Neural crest cell (in vitro differentiated cells): ENCODE data around the gene MC1R. TPM values are rescaled to one million over a fixed set of nuclear protein-coding genes. Genes with fewer than 3 reads are reported as not detected.

Experiments used
- DNase-seq: peaks from one replicate; pipeline ENCODE4 v3.0.0; 2021; ENCODE audit warnings: low read depth, mixed read lengths, low spot score
- H3K27ac Mint-ChIP-seq: one replicate; pipeline ENCODE4 v1.8.0; 2021; ENCODE audit warnings: mild to moderate bottlenecking, mixed read lengths; ENCODE audit not compliant: unreplicated experiment
- H3K27me3 Mint-ChIP-seq: 2 replicates; pipeline ENCODE4 v1.8.0; 2021; ENCODE audit warnings: low read depth, mild to moderate bottlenecking, mixed read lengths
- H3K36me3 Mint-ChIP-seq: 2 replicates; pipeline ENCODE4 v1.8.0; 2021; ENCODE audit warnings: low read depth, mild to moderate bottlenecking, mixed read lengths
- H3K4me1 Mint-ChIP-seq: 2 replicates; pipeline ENCODE4 v1.8.0; 2021; ENCODE audit warnings: mixed read lengths
- H3K4me3 Mint-ChIP-seq: one replicate; pipeline ENCODE4 v1.8.0; 2021; ENCODE audit warnings: mild to moderate bottlenecking, mixed read lengths
- H3K9me3 Mint-ChIP-seq: 2 replicates; pipeline ENCODE4 v1.8.0; 2021; ENCODE audit warnings: mixed read lengths
- CTCF ChIP-seq: fragments of 200-600 bp; sonication (generic); conservative IDR thresholded peaks from 2 replicates; pipeline ENCODE4 v1.5.0; 2021; ENCODE audit warnings: antibody characterized with exemption, mild to moderate bottlenecking
- total RNA-seq: library from RNA; stranded (reverse); gene quantifications from 2 replicates; pipeline ENCODE4 v1.2.1, GENCODE V29; 2021

The MC1R gene
- total RNA-seq, 1 donor from 2014 or later = 8.3 TPM

- H3K27ac Mint-ChIP-seq = peak overlapping the region; percentile 62
- H3K4me3 Mint-ChIP-seq = no peak overlapping the region
- peaks cover 22% of the 10 kb centered on the region for H3K36me3 Mint-ChIP-seq
These were observed 13.0 kb upstream of the MC1R start for GRCh38 chr16:89905511-89906139.

GRCh38 chr16:89906140-89907025 lies 12.3 kb upstream of the MC1R start:
- Mint-ChIP-seq H3K4me3 (no peak overlapping the region), H3K4me1 (no peaks in the 10 kb centered on the region), H3K9me3 (no peaks in the 10 kb centered on the region), H3K27me3 (no peaks in the 10 kb centered on the region), H3K36me3 (peaks cover 25% of the 10 kb centered on the region), H3K27ac (no peak overlapping the region)
- TF ChIP-seq CTCF = no peak
- no peak for DNase-seq

More at GRCh38 chr16:89905511-89906139, 13.0 kb upstream of the MC1R start:
- no peak for DNase-seq
- Mint-ChIP-seq H3K27me3 (no peaks in the 10 kb centered on the region), H3K4me1 (no peaks in the 10 kb centered on the region), H3K9me3 (no peaks in the 10 kb centered on the region)
- no peak for TF ChIP-seq CTCF

- no peak for DNase-seq
- Mint-ChIP-seq H3K36me3 (peaks cover 25% of the 10 kb centered on the region), H3K9me3 (no peaks in the 10 kb centered on the region), H3K4me1 (no peaks in the 10 kb centered on the region), H3K27me3 (no peaks in the 10 kb centered on the region), H3K27ac (no peak overlapping the region), H3K4me3 (no peak overlapping the region)
- TF ChIP-seq CTCF = no peak
These were observed 11.4 kb upstream of the MC1R start for GRCh38 chr16:89907055-89907814.

- Mint-ChIP-seq H3K36me3 (peaks cover 25% of the 10 kb centered on the region), H3K4me3 (no peak overlapping the region), H3K27me3 (no peaks in the 10 kb centered on the region), H3K4me1 (no peaks in the 10 kb centered on the region), H3K27ac (no peak overlapping the region), H3K9me3 (no peaks in the 10 kb centered on the region)
- no peak for TF ChIP-seq CTCF
- DNase-seq = no peak
These were observed 10.4 kb upstream of the MC1R start for GRCh38 chr16:89908236-89908635.

GRCh38 chr16:89909777-89910716 lies 8.6 kb upstream of the MC1R start:
- Mint-ChIP-seq H3K27ac (no peak overlapping the region), H3K9me3 (no peaks in the 10 kb centered on the region), H3K27me3 (no peaks in the 10 kb centered on the region), H3K4me1 (peaks cover 2% of the 10 kb centered on the region), H3K4me3 (no peak overlapping the region), H3K36me3 (peaks cover 23% of the 10 kb centered on the region)
- peak; percentile 71 for DNase-seq
- TF ChIP-seq CTCF = peak; percentile 89
